ENCODE data around the gene GASK1A.

DNA sequence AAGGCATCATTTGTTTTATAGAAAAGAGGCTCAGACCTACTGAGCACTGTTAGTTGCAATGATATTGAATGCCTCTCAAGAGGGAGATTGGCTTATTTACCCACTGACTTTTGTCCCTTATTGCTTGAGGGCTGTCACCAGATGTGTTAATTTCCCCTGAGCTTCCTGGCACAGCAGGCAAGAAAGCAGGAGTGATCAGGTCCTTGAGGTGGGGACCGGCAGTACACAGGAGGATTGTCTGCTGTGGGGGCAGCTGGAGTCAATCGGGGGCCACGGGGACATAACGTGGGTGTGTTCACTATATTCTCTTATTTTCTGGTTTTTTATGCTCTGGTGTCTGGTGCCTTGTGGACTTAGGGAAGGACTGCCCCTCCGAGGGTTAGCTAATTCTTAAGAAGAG is 44.6 kb downstream of the GASK1A start:
- no peak for TF ChIP-seq EZH2phosphoT487 (IDR thresholded peaks at IDR 0.05; ENCODE audit: borderline replicate concordance, low read depth, low read length)
- TF ChIP-seq, protein P1, sequence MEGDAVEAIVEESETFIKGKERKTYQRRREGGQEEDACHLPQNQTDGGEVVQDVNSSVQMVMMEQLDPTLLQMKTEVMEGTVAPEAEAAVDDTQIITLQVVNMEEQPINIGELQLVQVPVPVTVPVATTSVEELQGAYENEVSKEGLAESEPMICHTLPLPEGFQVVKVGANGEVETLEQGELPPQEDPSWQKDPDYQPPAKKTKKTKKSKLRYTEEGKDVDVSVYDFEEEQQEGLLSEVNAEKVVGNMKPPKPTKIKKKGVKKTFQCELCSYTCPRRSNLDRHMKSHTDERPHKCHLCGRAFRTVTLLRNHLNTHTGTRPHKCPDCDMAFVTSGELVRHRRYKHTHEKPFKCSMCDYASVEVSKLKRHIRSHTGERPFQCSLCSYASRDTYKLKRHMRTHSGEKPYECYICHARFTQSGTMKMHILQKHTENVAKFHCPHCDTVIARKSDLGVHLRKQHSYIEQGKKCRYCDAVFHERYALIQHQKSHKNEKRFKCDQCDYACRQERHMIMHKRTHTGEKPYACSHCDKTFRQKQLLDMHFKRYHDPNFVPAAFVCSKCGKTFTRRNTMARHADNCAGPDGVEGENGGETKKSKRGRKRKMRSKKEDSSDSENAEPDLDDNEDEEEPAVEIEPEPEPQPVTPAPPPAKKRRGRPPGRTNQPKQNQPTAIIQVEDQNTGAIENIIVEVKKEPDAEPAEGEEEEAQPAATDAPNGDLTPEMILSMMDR (conservative IDR thresholded peaks at IDR 0.05; ENCODE audit: low read length) = no peak

All from OCI-LY7 (cell line).